ENCODE measurements around the gene TSFM. TPM values are rescaled to one million over a fixed set of nuclear protein-coding genes. Genes with fewer than 3 reads are reported as not detected.

Gene TSFM
- total RNA-seq, 1 experiment from 2014 or later, result 53.2 TPM

- no peaks in the 10 kb centered on the region for H3K9me2 ChIP-seq (ENCODE audit: insufficient read depth)
- H3K9ac ChIP-seq (ENCODE audit: low read length), result no peak overlapping the region
- ATAC-seq, result no peak
- ChIA-PET CTCF (no interaction called here), RAD21 (ENCODE audit: low non-redundant PET in 1 of 2, low total read pairs in 2 of 2, uncharacterized antibody in 2 of 2, unreplicated experiment in 2 of 2) (no interaction called here), POLR2A (no interaction called here)
- no peak overlapping the region for H2AFZ ChIP-seq (ENCODE audit: low read depth, low read length, poor library complexity, severe bottlenecking)
- H3K27me3 ChIP-seq (ENCODE audit: insufficient read depth, low read length), result no peaks in the 10 kb centered on the region
- no TSS peak for BruUV-seq (replicated peaks)
- H3K4me1 ChIP-seq (ENCODE audit: control insufficient read depth in 1 of 2, insufficient read depth in 2 of 2, low read length in 2 of 2), result peaks cover 0 to 16% of the 10 kb centered on the region in 2 experiments; a peak in 2 of 4 replicates
- no peaks in the 10 kb centered on the region for H3K79me2 ChIP-seq (ENCODE audit: insufficient read depth, low read length)
- DNase-seq (ENCODE audit: low read depth, low spot score), result no peak
- no peak overlapping the region for H3K4me2 ChIP-seq (ENCODE audit: low read length)
- no peaks in the 10 kb centered on the region for H4K20me1 ChIP-seq (ENCODE audit: insufficient read depth)
- intact Hi-C loops (cut with micrococcal nuclease), result no loop called here
- TF ChIP-seq ELF1 (IDR thresholded peaks at IDR 0.05; ENCODE audit: borderline replicate concordance, low read depth) (no peak), REST (IDR thresholded peaks at IDR 0.05; ENCODE audit: low read depth) (no peak), RAD21 (IDR thresholded peaks at IDR 0.05; ENCODE audit: low read depth) (no peak), SIN3A (IDR thresholded peaks at IDR 0.05; ENCODE audit: low read depth) (no peak)
- H3K4me3 ChIP-seq (replicated peaks in 1 of 2; ENCODE audit: low read depth in 1 of 2, low read length in 2 of 2), result no peak overlapping the region
- H3K36me3 ChIP-seq (ENCODE audit: control insufficient read depth in 1 of 2, insufficient read depth in 2 of 2, low read length in 2 of 2), result no peaks in the 10 kb centered on the region
- no peaks in the 10 kb centered on the region for H3K9me3 ChIP-seq (ENCODE audit: control insufficient read depth in 1 of 2, insufficient read depth in 1 of 2, low read depth in 1 of 2, low read length in 2 of 2)
- no peak overlapping the region for H3K27ac ChIP-seq (ENCODE audit: low read depth, low read length)
Measured at GRCh38 chr12:57808351-57808750, 25.8 kb downstream of the TSFM start.

- RAD21 ChIA-PET (ENCODE audit: low non-redundant PET in 1 of 2, low total read pairs in 2 of 2, uncharacterized antibody in 2 of 2, unreplicated experiment in 2 of 2), result no interaction called here
- Histone ChIP-seq H3K9me3 (ENCODE audit: control insufficient read depth in 1 of 2, insufficient read depth in 1 of 2, low read depth in 1 of 2, low read length in 2 of 2) (no peaks in the 10 kb centered on the region), H3K27me3 (ENCODE audit: insufficient read depth, low read length) (no peaks in the 10 kb centered on the region), H3K27ac (ENCODE audit: low read depth, low read length) (no peak overlapping the region), H3K4me3 (replicated peaks in 1 of 2; ENCODE audit: low read depth in 1 of 2, low read length in 2 of 2) (no peak overlapping the region), H4K20me1 (ENCODE audit: insufficient read depth) (no peaks in the 10 kb centered on the region), H3K9me2 (ENCODE audit: insufficient read depth) (no peaks in the 10 kb centered on the region), H3K9ac (ENCODE audit: low read length) (no peak overlapping the region), H3K4me1 (ENCODE audit: control insufficient read depth in 1 of 2, insufficient read depth in 2 of 2, low read length in 2 of 2) (peaks cover 0 to 13% of the 10 kb centered on the region in 2 experiments; a peak in 2 of 4 replicates), H3K4me2 (ENCODE audit: low read length) (no peak overlapping the region), H3K79me2 (ENCODE audit: insufficient read depth, low read length) (no peaks in the 10 kb centered on the region), H2AFZ (ENCODE audit: low read depth, low read length, poor library complexity, severe bottlenecking) (no peak overlapping the region), H3K36me3 (ENCODE audit: control insufficient read depth in 1 of 2, insufficient read depth in 2 of 2, low read length in 2 of 2) (no peaks in the 10 kb centered on the region)
- DNase-seq (ENCODE audit: low read depth, low spot score) (no peak), ATAC-seq (no peak)
- intact Hi-C loops (cut with micrococcal nuclease), result no loop called here
- BruUV-seq (replicated peaks), result no TSS peak
- POLR2A ChIA-PET, result no interaction called here
- CTCF ChIA-PET, result no interaction called here
- TF ChIP-seq ELF1 (IDR thresholded peaks at IDR 0.05; ENCODE audit: borderline replicate concordance, low read depth) (no peak), RAD21 (IDR thresholded peaks at IDR 0.05; ENCODE audit: low read depth) (no peak), ATF3 (IDR thresholded peaks at IDR 0.05) (no peak), EGR1 (IDR thresholded peaks at IDR 0.05; ENCODE audit: low read depth) (no peak), FOSL1 (IDR thresholded peaks at IDR 0.05; ENCODE audit: low read depth) (no peak), TCF7L2 (IDR thresholded peaks at IDR 0.05; ENCODE audit: borderline replicate concordance, extremely low read depth, insufficient read depth, insufficient read length) (no peak), YY1 (IDR thresholded peaks at IDR 0.05; ENCODE audit: extremely low read depth, insufficient replicate concordance, low read depth, low read length) (no peak), MAX (IDR thresholded peaks at IDR 0.05) (no peak), CTCF (IDR thresholded peaks at IDR 0.05 in 2 of 3, conservative IDR thresholded peaks at IDR 0.05 in 1 of 3; ENCODE audit: borderline replicate concordance in 1 of 3, insufficient read depth in 1 of 3, low read depth in 2 of 3, low read length in 2 of 3) (no peak), POLR2AphosphoS5 (IDR thresholded peaks at IDR 0.05; ENCODE audit: low read depth, low read length) (no peak), CBX3 (IDR thresholded peaks at IDR 0.05; ENCODE audit: low read depth) (no peak), SIN3A (IDR thresholded peaks at IDR 0.05; ENCODE audit: low read depth) (no peak)
Measured at GRCh38 chr12:57809425-57809824, 26.8 kb downstream of the TSFM start.
